T-helper 17 cell (primary cell): ENCODE measurements around the gene EIF4A3. TPM values are rescaled to one million over a fixed set of nuclear protein-coding genes. Genes with fewer than 3 reads are reported as not detected.

Source experiments
- ATAC-seq: fragments of 150-1000 bp; cut with Tn5 transposase; 2 replicates; pipeline ENCODE4 v1.10.0; 2021; ENCODE audit warnings: mild to moderate bottlenecking, moderate library complexity
- DNase-seq, 3 donors: peaks; one replicate each; pipeline versions ENCODE4 v3.0.0 to v3.0.0-alpha.2; 2020 to 2021
- H3K9me3 ChIP-seq: one replicate; pipeline ENCODE4 v1.7.0; 2013; ENCODE audit warnings: low read length, mild to moderate bottlenecking; ENCODE audit not compliant: control insufficient read depth, poor library complexity, severe bottlenecking
- H3K27ac Mint-ChIP-seq: one replicate; pipeline ENCODE4 v1.8.0; 2022; ENCODE audit warnings: mild to moderate bottlenecking, moderate library complexity, mixed read lengths
- H3K27me3 Mint-ChIP-seq: one replicate; pipeline ENCODE4 v1.8.0; 2022; ENCODE audit warnings: mixed read lengths
- H3K36me3 Mint-ChIP-seq: one replicate; pipeline ENCODE4 v1.8.0; 2022; ENCODE audit warnings: low read depth, mixed read lengths
- H3K4me1 Mint-ChIP-seq: one replicate; pipeline ENCODE4 v1.8.0; 2022; ENCODE audit warnings: mild to moderate bottlenecking, mixed read lengths
- H3K4me3 Mint-ChIP-seq: one replicate; pipeline ENCODE4 v1.8.0; 2022; ENCODE audit warnings: mild to moderate bottlenecking, moderate library complexity, mixed read lengths
- total RNA-seq, 4 donors: library from RNA in 2 of 4; stranded (reverse) in 2 of 4; gene quantifications; one replicate each; pipeline ENCODE4 v1.2.3 and lab custom pipeline; 2022 to 2026

Gene EIF4A3
- total RNA-seq, 2 donors from 2014 or later = 86.2 to 92.2 TPM

DNA sequence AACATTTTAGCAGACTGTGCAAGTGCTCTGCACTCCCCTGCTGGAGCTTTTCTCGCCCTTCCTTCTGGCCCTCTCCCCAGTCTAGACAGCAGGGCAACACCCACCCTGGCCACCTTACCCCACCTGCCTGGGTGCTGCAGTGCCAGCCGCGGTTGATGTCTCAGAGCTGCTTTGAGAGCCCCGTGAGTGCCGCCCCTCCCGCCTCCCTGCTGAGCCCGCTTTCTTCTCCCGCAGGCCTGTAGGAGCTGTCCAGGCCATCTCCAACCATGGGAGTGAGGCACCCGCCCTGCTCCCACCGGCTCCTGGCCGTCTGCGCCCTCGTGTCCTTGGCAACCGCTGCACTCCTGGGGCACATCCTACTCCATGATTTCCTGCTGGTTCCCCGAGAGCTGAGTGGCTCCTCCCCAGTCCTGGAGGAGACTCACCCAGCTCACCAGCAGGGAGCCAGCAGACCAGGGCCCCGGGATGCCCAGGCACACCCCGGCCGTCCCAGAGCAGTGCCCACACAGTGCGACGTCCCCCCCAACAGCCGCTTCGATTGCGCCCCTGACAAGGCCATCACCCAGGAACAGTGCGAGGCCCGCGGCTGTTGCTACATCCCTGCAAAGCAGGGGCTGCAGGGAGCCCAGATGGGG lies 42.5 kb downstream of the EIF4A3 start:
- H3K4me1 Mint-ChIP-seq = peaks cover 17% of the 10 kb centered on the region
- no peaks in the 10 kb centered on the region for H3K9me3 ChIP-seq
- no peaks in the 10 kb centered on the region for H3K27me3 Mint-ChIP-seq
- H3K4me3 Mint-ChIP-seq = no peak overlapping the region
- H3K27ac Mint-ChIP-seq = no peak overlapping the region
- DNase-seq (no peak), ATAC-seq (no peak)
- H3K36me3 Mint-ChIP-seq = no peaks in the 10 kb centered on the region

- ATAC-seq (no peak), DNase-seq (no peak)
- no peaks in the 10 kb centered on the region for H3K36me3 Mint-ChIP-seq
- no peak overlapping the region for H3K27ac Mint-ChIP-seq
- peaks cover 17% of the 10 kb centered on the region for H3K4me1 Mint-ChIP-seq
- H3K4me3 Mint-ChIP-seq = peak overlapping the region; percentile 88
- H3K9me3 ChIP-seq = no peaks in the 10 kb centered on the region
- no peaks in the 10 kb centered on the region for H3K27me3 Mint-ChIP-seq
Observed at GRCh38 chr17:80103449-80104085, 43.4 kb downstream of the EIF4A3 start.

- H3K4me3 Mint-ChIP-seq = peak overlapping the region; percentile 88
- H3K27me3 Mint-ChIP-seq = no peaks in the 10 kb centered on the region
- no peaks in the 10 kb centered on the region for H3K9me3 ChIP-seq
- no peak for DNase-seq
- ATAC-seq = no peak
- no peak overlapping the region for H3K27ac Mint-ChIP-seq
- H3K36me3 Mint-ChIP-seq = no peaks in the 10 kb centered on the region
- H3K4me1 Mint-ChIP-seq = peaks cover 17% of the 10 kb centered on the region
Observed at GRCh38 chr17:80102664-80103448, 44.1 kb downstream of the EIF4A3 start.

- no peaks in the 10 kb centered on the region for H3K36me3 Mint-ChIP-seq
- ATAC-seq (peak; percentile 29), DNase-seq (no peak)
- peaks cover 17% of the 10 kb centered on the region for H3K4me1 Mint-ChIP-seq
- H3K4me3 Mint-ChIP-seq = peak overlapping the region; percentile 88
- peak overlapping the region; percentile 83 for H3K27ac Mint-ChIP-seq
- H3K9me3 ChIP-seq = no peaks in the 10 kb centered on the region
- H3K27me3 Mint-ChIP-seq = no peaks in the 10 kb centered on the region
Observed at GRCh38 chr17:80101946-80102663, 44.8 kb downstream of the EIF4A3 start.

GRCh38 chr17:80101011-80101945 lies 45.6 kb downstream of the EIF4A3 start, which contains the start of gene GAA:
TSS of gene GAA (plus strand) at chr17:80101581. CDS start at chr17:80104587, 3,006 bp downstream.
- DNase-seq = peak; percentile 88 to 95 (median 93)
- peak within 1 kb of the TSS; percentile 83 for H3K27ac Mint-ChIP-seq
- ATAC-seq = peak; percentile 91
- H3K4me3 Mint-ChIP-seq = peak within 1 kb of the TSS; percentile 88
- H3K4me1 Mint-ChIP-seq = peaks cover 17% of the 10 kb centered on the region
- no peaks in the 10 kb centered on the region for H3K9me3 ChIP-seq
- H3K36me3 Mint-ChIP-seq = no peaks in the 10 kb centered on the region
- no peaks in the 10 kb centered on the region for H3K27me3 Mint-ChIP-seq

GRCh38 chr17:80100035-80100323 lies 46.9 kb downstream of the EIF4A3 start:
- DNase-seq (no peak), ATAC-seq (no peak)
- Mint-ChIP-seq H3K27me3 (no peaks in the 10 kb centered on the region), H3K36me3 (no peaks in the 10 kb centered on the region), H3K4me1 (peaks cover 17% of the 10 kb centered on the region), H3K27ac (peak overlapping the region; percentile 4), H3K4me3 (no peak overlapping the region)
- H3K9me3 ChIP-seq = no peaks in the 10 kb centered on the region

DNA sequence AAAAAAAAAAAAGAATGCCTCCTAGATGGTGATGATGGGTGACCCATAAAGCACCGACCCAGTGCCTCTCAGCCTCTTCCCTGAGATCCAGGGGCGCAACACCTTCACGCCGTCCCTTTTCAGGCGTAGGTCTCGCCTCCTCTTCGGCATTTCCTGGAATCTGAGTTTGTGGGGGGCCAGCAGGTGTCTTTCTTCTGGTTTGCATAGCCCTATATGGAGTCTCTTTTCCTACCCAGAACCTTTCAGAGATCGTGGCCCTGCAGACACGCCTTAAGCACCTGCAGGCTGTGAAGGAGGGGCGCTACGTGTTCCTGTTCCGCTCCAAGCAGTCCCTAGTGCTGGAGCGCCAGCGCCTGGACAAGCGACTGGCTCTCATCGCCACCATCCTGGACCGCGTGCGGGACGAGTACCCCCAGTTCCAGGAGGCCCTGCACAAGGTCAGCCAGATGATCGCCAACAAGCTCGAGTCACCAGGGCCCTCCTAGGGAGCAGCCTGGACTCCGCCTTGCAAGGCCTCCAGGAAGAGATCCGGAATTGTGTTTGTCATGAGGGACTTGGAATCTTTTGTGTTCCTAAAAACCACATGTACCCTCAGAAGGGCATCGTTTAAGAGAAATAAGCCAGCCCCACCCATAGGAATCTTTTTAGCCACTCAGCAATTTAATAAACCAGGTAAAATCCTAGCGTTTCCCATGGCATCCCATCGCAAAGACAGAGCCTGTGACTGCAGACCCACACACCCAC lies 47.5 kb downstream of the EIF4A3 start:
- DNase-seq = no peak
- no peak overlapping the region for H3K4me3 Mint-ChIP-seq
- H3K9me3 ChIP-seq = no peaks in the 10 kb centered on the region
- no peaks in the 10 kb centered on the region for H3K27me3 Mint-ChIP-seq
- H3K4me1 Mint-ChIP-seq = peaks cover 17% of the 10 kb centered on the region
- no peaks in the 10 kb centered on the region for H3K36me3 Mint-ChIP-seq
- H3K27ac Mint-ChIP-seq = no peak overlapping the region
- ATAC-seq = no peak

DNA sequence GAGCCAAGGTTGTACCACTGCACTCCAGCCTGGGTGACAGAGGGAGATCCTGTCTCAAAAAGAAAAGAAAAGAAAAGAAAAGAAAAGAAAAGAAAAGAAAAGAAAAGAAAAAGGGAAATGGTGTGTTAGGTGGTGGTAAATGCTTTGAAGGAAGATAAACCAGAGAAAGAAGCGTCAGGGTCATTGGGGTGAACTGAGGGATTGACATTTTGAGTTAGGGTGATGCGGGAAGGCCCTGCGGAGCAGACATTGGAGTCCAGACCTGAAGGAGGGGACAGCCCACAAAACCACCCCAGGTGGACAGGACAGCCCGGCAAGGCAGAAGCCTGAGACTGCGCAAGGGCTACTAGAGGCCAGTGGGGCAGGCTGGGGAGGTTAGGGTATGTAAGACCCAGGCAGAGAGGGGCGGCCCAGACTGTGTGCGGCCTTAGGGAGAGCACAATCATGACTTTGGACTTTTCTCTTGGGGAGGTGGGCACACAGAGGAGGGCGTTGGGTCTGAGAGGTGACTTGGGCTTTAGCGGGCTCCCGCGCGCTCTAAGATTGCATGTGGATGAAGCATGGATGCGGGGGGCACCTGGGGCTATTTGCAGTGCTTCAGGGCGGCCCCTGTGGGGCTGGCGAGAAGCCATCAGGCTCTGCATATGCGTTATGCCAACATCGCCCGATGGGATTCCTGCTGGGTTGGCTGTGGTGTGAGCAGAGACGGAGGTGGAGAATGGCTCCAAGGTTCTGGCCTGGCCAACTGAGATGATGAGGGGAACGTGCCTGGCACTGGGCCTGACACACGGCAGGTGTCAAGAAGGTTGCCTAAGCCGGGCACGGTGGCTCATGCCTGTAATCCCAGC lies 48.9 kb downstream of the EIF4A3 start:
- H3K4me3 Mint-ChIP-seq = no peak overlapping the region

GRCh38 chr17:80097127-80097621 lies 49.8 kb downstream of the EIF4A3 start:
- ATAC-seq (no peak), DNase-seq (no peak)
- Mint-ChIP-seq H3K36me3 (no peaks in the 10 kb centered on the region), H3K4me1 (peaks cover 13% of the 10 kb centered on the region), H3K27me3 (no peaks in the 10 kb centered on the region), H3K4me3 (no peak overlapping the region), H3K27ac (no peak overlapping the region)
- H3K9me3 ChIP-seq = no peaks in the 10 kb centered on the region

More for the DNA sequence above, 48.9 kb downstream of the EIF4A3 start:
- H3K27me3 Mint-ChIP-seq = no peaks in the 10 kb centered on the region
- no peaks in the 10 kb centered on the region for H3K9me3 ChIP-seq
- DNase-seq = no peak
- H3K4me1 Mint-ChIP-seq = peaks cover 14% of the 10 kb centered on the region
- H3K27ac Mint-ChIP-seq = no peak overlapping the region
- no peak for ATAC-seq
- H3K36me3 Mint-ChIP-seq = no peaks in the 10 kb centered on the region

DNA sequence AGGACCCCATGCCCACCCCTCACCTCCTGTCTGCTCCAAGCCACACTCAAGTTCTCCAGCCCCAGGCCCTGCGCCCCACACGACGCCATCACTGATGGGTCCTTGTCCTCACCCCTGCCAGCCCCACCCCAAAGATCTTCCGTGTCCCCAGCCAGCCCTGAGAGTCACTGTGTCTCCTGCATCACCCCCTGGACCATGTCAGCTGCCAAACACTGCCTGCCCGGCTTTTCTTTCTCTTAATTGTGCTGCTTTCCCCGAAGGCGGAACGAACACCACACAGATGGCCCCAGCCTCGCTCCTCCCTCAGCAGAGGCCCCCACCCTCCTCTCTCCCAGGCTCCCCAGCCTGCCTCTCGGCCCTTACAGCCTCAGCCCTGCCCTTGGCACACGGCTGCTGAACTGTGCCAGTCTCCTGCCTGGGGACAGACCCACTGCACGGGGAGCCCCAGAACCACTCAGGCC lies 50.3 kb downstream of the EIF4A3 start:
- H3K9me3 ChIP-seq = no peaks in the 10 kb centered on the region
- ATAC-seq (no peak), DNase-seq (no peak)
- no peaks in the 10 kb centered on the region for H3K36me3 Mint-ChIP-seq
- no peak overlapping the region for H3K27ac Mint-ChIP-seq
- no peaks in the 10 kb centered on the region for H3K27me3 Mint-ChIP-seq
- no peak overlapping the region for H3K4me3 Mint-ChIP-seq
- peaks cover 8% of the 10 kb centered on the region for H3K4me1 Mint-ChIP-seq

DNA sequence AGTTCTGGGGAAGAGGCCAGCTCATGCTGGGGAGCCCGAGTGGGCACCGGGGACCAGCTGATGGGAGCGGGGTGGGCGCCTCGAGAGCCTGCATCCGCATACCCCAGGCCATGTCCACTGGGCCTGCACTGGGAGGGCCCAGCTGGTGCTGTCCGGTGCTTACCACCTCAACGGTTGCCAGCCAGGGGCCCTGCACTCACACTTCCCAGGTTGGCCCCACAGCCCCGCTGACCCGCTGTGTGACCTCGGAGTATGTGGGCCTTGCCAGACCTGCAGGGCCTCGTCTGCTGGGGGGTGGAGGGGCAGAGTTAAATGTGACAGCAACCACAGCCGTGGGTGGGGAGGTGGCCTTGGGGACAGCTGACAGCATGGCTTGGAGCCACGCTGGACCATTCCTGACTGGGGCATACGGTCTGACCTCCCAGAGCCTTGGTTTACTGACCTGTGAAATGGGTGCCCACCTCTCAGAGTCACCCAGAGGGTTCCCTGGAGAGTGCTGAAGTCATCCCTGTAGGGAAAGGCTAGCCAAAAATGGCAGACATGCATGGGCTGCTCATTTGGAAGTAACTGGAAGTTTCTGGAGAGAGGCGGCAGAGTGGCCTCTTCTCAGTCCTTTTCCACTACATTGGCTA lies 51.0 kb downstream of the EIF4A3 start:
- no peaks in the 10 kb centered on the region for H3K36me3 Mint-ChIP-seq
- no peaks in the 10 kb centered on the region for H3K9me3 ChIP-seq
- DNase-seq = no peak
- H3K4me3 Mint-ChIP-seq = no peak overlapping the region
- ATAC-seq = no peak
- peaks cover 7% of the 10 kb centered on the region for H3K4me1 Mint-ChIP-seq
- no peak overlapping the region for H3K27ac Mint-ChIP-seq
- no peaks in the 10 kb centered on the region for H3K27me3 Mint-ChIP-seq
